Measurements from ENCODE around the gene INTS15.
"Not testable (repeated sequence)": the region's sequence is repeated elsewhere in the genome, so short reads cannot be mapped to it uniquely, and the experiment has no call there.

INTS15 gene

GRCh38 chr7:6589829-6590644 lies at the start of gene INTS15:
TSS of gene INTS15 (plus strand) at chr7:6590021. CDS start at chr7:6590284, 263 bp downstream.
- peak; percentile 61 to 66 for DNase-seq

- no peak for DNase-seq
Observed at GRCh38 chr7:6542368-6542767, 47.5 kb upstream of the INTS15 start.

- no peak for DNase-seq
Observed at GRCh38 chr7:6545398-6546126, 44.3 kb upstream of the INTS15 start.

- DNase-seq: no peak
Observed at GRCh38 chr7:6546498-6547251, 43.1 kb upstream of the INTS15 start.

- DNase-seq: no peak
Observed at GRCh38 chr7:6547400-6547799, 42.4 kb upstream of the INTS15 start.

- no peak for DNase-seq
Observed at GRCh38 chr7:6551016-6551511, 38.8 kb upstream of the INTS15 start, which contains the start of gene GRID2IP. TSS of gene GRID2IP (minus strand) at chr7:6551461. CDS start at chr7:6551436, 25 bp downstream.

- DNase-seq: no peak
Observed at GRCh38 chr7:6553448-6554044, 36.3 kb upstream of the INTS15 start.

- DNase-seq: no peak
Observed at GRCh38 chr7:6554848-6555247, 35.0 kb upstream of the INTS15 start.

- DNase-seq: no peak
Observed at GRCh38 chr7:6556196-6556595, 33.6 kb upstream of the INTS15 start.

- DNase-seq: no peak
Observed at GRCh38 chr7:6558837-6559236, 31.0 kb upstream of the INTS15 start.

GRCh38 chr7:6559896-6560295 lies 29.9 kb upstream of the INTS15 start:
- no peak for DNase-seq

- no peak for DNase-seq
Observed at GRCh38 chr7:6562106-6562505, 27.7 kb upstream of the INTS15 start.

- DNase-seq: no peak
Observed at GRCh38 chr7:6563936-6564770, 25.7 kb upstream of the INTS15 start.

GRCh38 chr7:6565655-6566054 lies 24.2 kb upstream of the INTS15 start:
- no peak for DNase-seq

- no peak for DNase-seq
Observed at GRCh38 chr7:6567886-6568285, 21.9 kb upstream of the INTS15 start.

GRCh38 chr7:6571160-6571779 lies 18.6 kb upstream of the INTS15 start:
- DNase-seq: no peak

GRCh38 chr7:6575281-6576023 lies 14.4 kb upstream of the INTS15 start:
- DNase-seq: no peak

GRCh38 chr7:6576024-6576866 lies 13.6 kb upstream of the INTS15 start:
- no peak for DNase-seq

- not testable (repeated sequence) for DNase-seq
Observed at GRCh38 chr7:6576867-6577368, 12.9 kb upstream of the INTS15 start.

All from NCI-H187 (cell line).